Glomerular endothelial cell (primary cell): ENCODE results near the gene MAN2B1. TPM values are rescaled to one million over a fixed set of nuclear protein-coding genes. Genes with fewer than 3 reads are reported as not detected.
"Not testable (repeated sequence)": the region's sequence is repeated elsewhere in the genome, so short reads cannot be mapped to it uniquely, and the experiment has no call there.

Experiments used
- DNase-seq: peaks from one replicate; pipeline ENCODE4 v3.0.0-alpha.2; 2011; ENCODE audit warnings: low read depth, low spot score; ENCODE audit errors: extremely low read depth
- total RNA-seq: library from RNA; depleted of rRNA; stranded (reverse); fragments of >200 nt; gene quantifications from 2 replicates; pipeline ENCODE4 v1.2.3, GENCODE V29; 2015

The MAN2B1 gene
- total RNA-seq, 1 donor from 2014 or later: 113 TPM

- no peak for DNase-seq
These were observed 43.0 kb downstream of the MAN2B1 start for GRCh38 chr19:12623361-12624031.

- not testable (repeated sequence) for DNase-seq
These were observed 45.1 kb downstream of the MAN2B1 start for GRCh38 chr19:12621253-12622024.

GRCh38 chr19:12617646-12618045, 48.9 kb downstream of the MAN2B1 start:
- DNase-seq: no peak

GRCh38 chr19:12611361-12611699, 55.2 kb downstream of the MAN2B1 start:
- DNase-seq: peak; percentile 47

GRCh38 chr19:12610540-12611360, 55.8 kb downstream of the MAN2B1 start, which contains the start of the genes ZNF490 and ZNF791:
TSS of gene ZNF490 (minus strand) at chr19:12610813. CDS start at chr19:12610680, 133 bp downstream.
TSS of gene ZNF791 (plus strand) at chr19:12610920. CDS start at chr19:12611080, 160 bp downstream.
- peak; percentile 82 for DNase-seq

GRCh38 chr19:12607631-12608030, 58.9 kb downstream of the MAN2B1 start:
- DNase-seq: no peak

GRCh38 chr19:12606796-12607195, 59.7 kb downstream of the MAN2B1 start:
- no peak for DNase-seq

GRCh38 chr19:12603714-12604113, 62.8 kb downstream of the MAN2B1 start:
- no peak for DNase-seq

- no peak for DNase-seq
These were observed 68.9 kb downstream of the MAN2B1 start for GRCh38 chr19:12597594-12597993.

GRCh38 chr19:12596927-12597548, 69.5 kb downstream of the MAN2B1 start:
- DNase-seq: no peak

Other genes starting within 250 kb of the MAN2B1 start
- gene ZNF443, start 225.7 kb downstream of the MAN2B1 start, total RNA-seq: 1.2 and 2.3 TPM in 2 replicates
- 0.58 and 1.7 TPM in 2 replicates for gene ZNF709, start 181.9 kb downstream of the MAN2B1 start, total RNA-seq
- gene ZNF564, start 115.3 kb downstream of the MAN2B1 start, total RNA-seq: 3.4 and 6.2 TPM in 2 replicates
- gene ZNF490, start 55.9 kb downstream of the MAN2B1 start, total RNA-seq: 8.1 and 8.6 TPM in 2 replicates
- 13.0 and 13.5 TPM in 2 replicates for gene ZNF791, start 55.8 kb downstream of the MAN2B1 start, total RNA-seq
- 10.2 and 13.8 TPM in 2 replicates for gene WDR83, start 65 bp upstream of the MAN2B1 start, total RNA-seq
- 86.9 and 87.5 TPM in 2 replicates for gene DHPS, start 15.1 kb upstream of the MAN2B1 start, total RNA-seq
- 2.1 TPM in 1 of 2 replicates, not detected in the other for gene GNG14, start 21.3 kb upstream of the MAN2B1 start, total RNA-seq
- gene FBXW9, start 29.9 kb upstream of the MAN2B1 start, total RNA-seq: 8.0 and 12.1 TPM in 2 replicates
- 56.9 and 60.2 TPM in 2 replicates for gene TNPO2, start 57.2 kb upstream of the MAN2B1 start, total RNA-seq
- gene TRIR, start 67.9 kb upstream of the MAN2B1 start, total RNA-seq: 380 and 408 TPM in 2 replicates
- gene GET3, start 70.8 kb upstream of the MAN2B1 start, total RNA-seq: 65.0 and 88.7 TPM in 2 replicates
- not detected in 2 replicates for gene BEST2, start 85.0 kb upstream of the MAN2B1 start, total RNA-seq
- 24.9 and 33.1 TPM in 2 replicates for gene HOOK2, start 108.8 kb upstream of the MAN2B1 start, total RNA-seq
- gene JUNB, start 124.7 kb upstream of the MAN2B1 start, total RNA-seq: 110 and 298 TPM in 2 replicates
- 325 and 362 TPM in 2 replicates for gene PRDX2, start 135.1 kb upstream of the MAN2B1 start, total RNA-seq
- not detected in 2 replicates for gene THSD8, start 135.3 kb upstream of the MAN2B1 start, total RNA-seq
- 16.4 and 17.2 TPM in 2 replicates for gene RNASEH2A, start 139.8 kb upstream of the MAN2B1 start, total RNA-seq
- not detected in 2 replicates for gene RTBDN, start 167.8 kb upstream of the MAN2B1 start, total RNA-seq
- 0.64 and 3.2 TPM in 2 replicates for gene MAST1, start 171.8 kb upstream of the MAN2B1 start, total RNA-seq
- gene DNASE2, start 214.7 kb upstream of the MAN2B1 start, total RNA-seq: 40.1 and 56.4 TPM in 2 replicates
- gene KLF1, start 220.5 kb upstream of the MAN2B1 start, total RNA-seq: not detected in 2 replicates
- gene GCDH, start 224.4 kb upstream of the MAN2B1 start, total RNA-seq: 17.7 and 35.7 TPM in 2 replicates